Measurements from ENCODE around the gene CACNG6.
"Not testable (repeated sequence)": the region's sequence is repeated elsewhere in the genome, so short reads cannot be mapped to it uniquely, and the experiment has no call there.

The CACNG6 gene

DNA sequence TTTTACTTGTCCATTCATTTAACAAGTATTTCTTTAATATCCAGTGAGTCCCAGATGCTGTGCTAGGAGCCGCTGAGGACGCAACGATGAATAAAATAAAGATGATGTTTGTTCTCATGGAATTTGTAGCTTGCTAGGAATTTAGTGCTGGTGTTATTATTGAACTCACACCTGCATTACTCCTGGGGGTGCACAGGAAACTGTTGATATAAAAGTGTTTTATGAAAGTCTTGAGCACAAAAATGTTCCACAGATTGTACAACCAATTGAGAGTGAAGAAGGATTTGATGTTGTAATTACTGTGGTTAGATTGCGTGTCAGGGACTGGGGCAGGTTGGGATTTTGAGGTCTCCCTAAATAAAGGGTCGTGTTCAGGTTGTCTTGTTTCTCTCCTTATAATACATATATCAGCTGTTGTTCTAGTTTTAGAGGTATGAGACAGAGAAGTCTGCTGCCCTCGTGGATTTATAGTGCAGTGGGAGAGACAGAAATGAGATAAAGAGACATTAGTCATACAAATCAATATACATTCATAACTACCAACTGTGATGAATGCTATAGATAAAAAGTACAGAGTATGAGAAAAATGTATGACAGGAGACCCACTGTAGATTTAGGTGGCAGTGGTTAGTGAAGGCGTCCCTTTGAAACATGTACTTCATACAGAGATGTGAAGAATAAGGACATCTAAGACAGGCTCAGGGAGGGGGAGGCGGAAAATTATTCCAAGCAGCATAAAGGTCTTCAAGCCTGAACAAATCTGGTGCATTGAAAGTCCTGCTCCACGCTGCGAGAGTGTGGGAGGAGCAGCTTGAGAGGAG is 11.3 kb downstream of the CACNG6 start:
- no peak for DNase-seq

- DNase-seq: no peak
Measured at GRCh38 chr19:54009440-54009839, 18.0 kb downstream of the CACNG6 start.

- DNase-seq: no peak
Measured at GRCh38 chr19:54010474-54010873, 19.0 kb downstream of the CACNG6 start.

DNA sequence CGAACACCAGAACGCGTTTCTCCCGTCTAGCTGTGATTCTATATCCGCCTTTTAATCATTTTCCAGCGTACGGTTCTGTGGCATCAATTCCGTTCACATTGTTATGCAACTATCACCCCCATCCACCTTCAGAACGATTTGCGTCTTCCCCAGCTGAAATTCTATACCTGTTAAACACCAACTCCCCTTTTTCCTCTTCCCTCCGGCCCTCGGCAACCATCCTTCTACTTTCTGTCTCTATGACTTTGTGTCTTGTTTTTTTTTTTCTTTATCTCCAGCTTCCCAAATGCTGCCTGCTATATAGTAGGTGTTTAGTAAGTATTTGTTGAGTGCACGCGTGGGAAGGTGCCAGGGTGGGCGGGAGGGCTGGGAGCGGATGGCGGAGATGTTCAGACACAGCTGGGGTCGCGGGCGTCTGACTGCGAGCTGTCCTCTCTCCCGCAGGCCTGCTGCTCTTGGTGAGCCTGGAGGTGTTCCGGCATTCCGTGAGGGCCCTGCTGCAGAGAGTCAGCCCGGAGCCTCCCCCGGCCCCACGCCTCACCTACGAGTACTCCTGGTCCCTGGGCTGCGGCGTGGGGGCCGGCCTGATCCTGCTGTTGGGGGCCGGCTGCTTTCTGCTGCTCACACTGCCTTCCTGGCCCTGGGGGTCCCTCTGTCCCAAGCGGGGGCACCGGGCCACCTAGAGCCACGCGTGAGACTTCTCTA is 20.2 kb downstream of the CACNG6 start:
- DNase-seq: no peak

GRCh38 chr19:54013866-54014265 is 22.4 kb downstream of the CACNG6 start:
- DNase-seq: no peak

DNA sequence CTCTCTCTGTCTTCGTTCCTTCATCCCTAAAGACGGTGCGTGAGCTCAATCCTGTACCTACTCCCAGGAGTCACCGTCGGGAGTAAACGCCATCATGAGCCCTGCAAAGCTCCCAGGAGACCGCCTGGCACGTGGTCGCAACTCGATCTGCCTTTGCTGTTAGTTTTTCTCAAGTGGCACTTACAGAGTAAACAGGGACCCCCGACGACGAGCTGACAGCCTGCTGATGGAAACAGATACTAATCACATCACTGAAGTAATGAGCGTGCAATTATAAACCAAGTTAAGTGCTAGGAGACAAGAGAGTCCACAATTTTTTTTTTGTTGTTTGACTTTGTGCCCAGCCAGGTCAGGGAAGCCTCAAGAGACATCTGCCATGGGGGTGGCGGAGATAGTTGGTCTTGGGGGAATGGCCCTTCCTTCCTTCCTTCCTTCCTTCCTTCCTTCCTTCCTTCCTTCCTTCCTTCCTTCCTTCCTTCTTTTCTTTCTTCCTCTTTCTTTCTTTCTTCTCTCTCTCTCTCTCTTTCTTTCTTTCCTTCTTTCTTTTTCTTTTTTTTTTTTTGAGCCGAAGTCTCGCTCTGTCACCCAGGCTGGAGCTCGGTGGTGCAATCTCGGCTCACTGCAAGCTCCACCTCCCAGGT is 23.6 kb downstream of the CACNG6 start:
- no peak for DNase-seq

GRCh38 chr19:54017261-54017660 is 25.8 kb downstream of the CACNG6 start:
- DNase-seq: no peak

- no peak for DNase-seq
Measured at GRCh38 chr19:54021363-54021762, 29.9 kb downstream of the CACNG6 start.

DNA sequence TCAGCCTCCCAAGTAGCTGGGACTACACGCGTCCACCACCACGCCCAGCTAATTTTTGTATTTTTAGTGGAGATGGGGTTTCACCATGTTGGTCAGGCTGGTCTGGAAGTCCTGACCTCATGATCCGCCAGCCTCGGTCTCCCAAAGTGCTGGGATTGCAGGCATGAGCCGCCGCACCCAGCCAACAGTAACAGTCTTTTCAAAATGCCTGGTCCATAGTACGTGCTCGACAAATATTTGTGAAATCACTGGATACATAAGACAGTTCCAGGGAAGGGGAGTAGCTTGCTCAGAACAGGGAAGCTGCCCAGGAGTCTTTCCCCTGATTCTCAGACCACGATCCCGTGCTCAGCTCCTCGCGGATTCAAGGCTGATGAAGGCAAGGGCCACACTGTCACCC is 30.5 kb downstream of the CACNG6 start:
- DNase-seq: no peak

DNA sequence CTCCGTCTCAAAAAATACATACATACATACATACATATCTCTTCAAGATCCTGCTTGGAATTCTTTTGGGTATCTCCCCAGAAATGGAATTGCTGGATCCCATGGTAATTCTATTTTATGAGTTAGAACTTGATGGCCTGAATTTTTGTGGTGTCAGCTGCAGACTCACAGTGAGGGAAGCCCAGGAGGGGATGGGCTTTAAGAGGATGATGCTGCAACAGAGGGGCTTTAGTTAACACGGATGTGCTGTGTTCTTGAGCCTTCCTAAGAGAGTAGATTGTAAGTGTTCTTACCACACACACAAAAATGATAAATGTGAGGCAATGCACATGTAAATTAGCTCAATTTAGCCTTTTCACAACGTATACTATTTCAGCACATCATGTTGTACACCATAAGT is 31.8 kb downstream of the CACNG6 start:
- DNase-seq: no peak

DNA sequence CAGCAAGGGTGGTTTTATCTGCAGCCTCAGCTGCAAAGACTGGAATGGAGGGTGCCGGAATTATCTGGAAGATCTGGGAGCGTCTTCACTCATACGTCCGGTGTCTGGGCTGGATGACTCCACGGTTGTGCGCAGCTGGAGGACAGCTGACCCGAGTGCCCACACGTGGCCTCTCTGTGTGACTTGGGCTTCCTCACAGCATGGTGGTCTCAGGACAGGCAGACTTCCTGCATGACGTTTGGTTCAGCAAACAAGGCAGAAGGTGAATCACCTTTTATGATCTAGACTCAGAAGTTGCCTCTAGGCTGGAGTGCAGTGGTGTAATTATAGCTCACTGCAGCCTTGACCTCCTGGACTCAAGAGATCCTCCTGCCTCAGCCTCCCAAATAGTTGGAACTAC is 33.2 kb downstream of the CACNG6 start:
- no peak for DNase-seq

DNA sequence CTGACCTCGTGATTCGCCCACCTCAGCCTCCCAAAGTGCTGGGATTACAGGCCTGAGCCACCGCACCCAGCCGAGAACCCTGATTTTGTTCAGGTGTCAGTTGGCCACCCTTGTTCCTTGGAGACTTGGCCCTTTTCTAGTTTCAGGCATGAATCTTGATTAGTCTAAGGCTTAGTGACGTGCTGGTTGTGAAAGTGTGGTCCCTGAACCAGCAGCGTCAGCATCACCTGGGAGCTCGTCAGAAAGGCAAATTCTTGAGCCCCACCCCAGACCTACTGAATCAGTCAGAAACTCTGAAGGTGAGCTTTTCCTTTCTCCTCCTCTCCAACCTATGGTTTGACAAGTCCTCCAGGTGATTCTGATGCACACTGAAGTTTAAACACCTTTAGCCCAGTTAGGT is 35.2 kb downstream of the CACNG6 start:
- DNase-seq: no peak

DNA sequence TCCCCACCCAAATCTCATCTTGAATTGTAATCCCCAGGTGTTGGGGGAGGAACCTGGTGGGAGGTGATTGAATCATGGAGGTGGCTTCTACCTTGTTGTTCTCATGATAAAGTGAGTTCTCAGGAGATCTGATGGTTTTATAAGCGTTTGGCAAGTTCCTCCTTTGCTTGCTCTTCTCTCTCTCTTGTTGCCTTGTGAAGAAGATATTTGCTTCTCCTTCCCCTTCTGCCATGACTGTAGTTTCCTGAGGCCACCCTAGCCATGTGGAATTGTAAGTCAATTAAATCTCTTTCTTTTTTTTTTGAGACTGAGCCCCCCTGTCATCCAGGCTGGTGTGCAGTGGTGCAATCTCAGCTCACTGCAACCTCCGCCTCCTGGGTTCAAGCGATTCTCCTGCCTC is 37.9 kb downstream of the CACNG6 start:
- DNase-seq: no peak

DNA sequence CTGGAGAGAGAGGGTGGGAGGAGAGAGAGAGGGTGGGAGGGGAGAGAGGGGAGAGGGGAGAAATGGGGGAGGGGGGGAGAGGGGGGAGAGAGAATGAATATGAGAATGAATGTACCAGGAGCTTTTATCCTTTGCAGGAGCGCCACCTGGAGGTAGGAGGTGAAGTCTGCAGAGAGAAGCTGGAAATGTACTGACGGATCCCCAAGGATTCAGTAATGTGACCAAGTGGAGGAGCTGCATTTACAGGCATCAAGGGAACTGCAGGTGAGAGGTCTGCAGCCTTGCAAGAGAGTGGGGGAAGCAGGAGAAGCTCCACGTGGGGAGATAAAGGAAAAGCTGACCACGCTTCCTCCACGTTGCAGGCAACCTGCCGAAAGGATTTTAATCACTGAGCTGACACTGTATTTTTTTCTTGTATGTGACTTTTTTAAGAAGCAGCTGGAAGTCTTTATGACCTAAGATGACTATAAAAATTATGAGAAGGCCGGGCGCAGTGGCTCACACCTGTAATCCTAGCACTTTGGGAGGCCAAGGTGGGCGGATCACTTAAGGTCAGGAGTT is 38.6 kb downstream of the CACNG6 start:
- DNase-seq: peak; percentile 52

DNA sequence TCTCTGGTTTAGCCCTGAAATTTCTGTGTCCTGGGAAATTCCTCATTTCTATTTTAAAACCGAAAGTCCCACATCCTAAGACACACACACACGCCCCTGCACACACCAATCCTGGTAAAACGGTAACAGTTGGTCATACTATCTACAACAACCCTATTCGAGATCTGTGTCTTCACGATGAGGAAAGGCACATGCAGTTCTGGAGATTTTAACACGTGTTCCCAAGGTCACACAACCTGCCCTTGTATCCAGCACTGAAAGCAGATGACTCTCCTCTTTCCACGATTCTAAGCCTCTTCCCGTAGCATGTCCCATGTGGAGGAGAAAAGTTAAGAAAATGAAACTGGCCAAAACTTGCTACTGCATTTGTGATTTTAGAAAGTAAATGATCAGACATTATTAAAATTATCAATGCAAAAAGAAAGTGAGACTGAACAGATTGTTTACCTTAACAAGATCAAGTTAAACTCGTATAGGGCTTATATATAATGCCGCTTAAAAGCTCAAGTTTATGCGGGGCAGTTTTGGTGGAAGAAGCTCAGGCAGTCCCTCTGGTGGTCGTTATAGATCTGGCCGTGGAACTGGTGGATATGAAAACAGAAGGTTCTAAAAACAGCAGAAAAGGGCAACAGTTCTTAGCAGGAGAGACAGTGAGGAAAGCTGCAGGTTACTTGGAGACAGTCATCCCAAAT is 39.6 kb downstream of the CACNG6 start:
- no peak for DNase-seq

GRCh38 chr19:54035215-54036178 is 44.1 kb downstream of the CACNG6 start:
- no peak for DNase-seq

GRCh38 chr19:54036542-54036941 is 45.1 kb downstream of the CACNG6 start:
- not testable (repeated sequence) for DNase-seq

- no peak for DNase-seq
Measured at GRCh38 chr19:54040003-54040402, 48.6 kb downstream of the CACNG6 start.

DNA sequence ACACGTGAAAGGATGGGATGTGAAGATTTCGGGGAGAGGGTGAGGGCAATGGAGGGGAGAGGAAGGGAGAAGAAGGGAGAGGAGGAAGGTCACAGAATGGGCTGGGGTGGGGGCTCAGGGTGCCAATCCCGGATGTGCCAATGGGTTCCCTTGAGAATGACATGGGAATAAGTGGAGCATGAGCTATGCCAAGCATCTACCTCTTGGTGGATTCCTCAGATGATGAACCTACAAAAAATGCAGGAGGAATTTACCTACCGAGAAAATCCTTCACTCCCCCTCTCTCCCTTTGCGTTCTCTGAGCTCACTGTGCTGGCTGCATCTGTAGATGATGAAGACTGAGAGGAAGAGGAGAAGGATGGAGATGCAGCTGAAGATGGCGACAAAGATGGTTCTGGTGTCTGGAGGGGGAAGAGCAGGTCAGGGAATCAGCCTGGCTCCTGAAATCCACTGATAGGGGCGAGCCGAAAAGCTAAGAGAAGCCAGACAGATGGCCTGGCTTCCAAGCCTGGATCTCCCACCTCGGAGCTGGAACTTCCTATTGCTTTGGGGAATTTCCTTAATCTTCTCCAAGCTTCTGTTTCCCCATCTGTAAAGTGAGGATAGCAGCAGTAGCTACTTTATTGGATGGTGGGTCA is 50.7 kb downstream of the CACNG6 start:
- no peak for DNase-seq

- DNase-seq: no peak
Measured at GRCh38 chr19:54042989-54043388, 51.6 kb downstream of the CACNG6 start.

DNA sequence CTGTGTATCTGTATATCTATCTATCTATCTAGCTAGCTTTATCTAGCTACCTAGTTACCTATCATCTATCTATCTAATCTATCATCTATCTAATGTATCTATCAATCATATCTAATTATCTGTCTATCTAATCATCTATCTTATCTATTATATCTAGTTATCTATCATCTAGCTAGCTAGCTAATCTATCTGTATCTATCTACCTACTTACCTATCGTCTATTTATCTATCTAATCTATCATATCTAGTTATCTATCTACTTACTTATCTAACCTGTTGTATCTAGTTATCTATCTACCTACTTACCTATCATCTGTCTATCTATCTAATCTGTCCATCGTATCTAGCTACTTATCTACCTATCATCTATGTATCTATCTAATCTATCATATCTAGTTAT is 54.3 kb downstream of the CACNG6 start:
- DNase-seq: no peak
